ENCODE results near the gene TRIM52.
"Not testable (repeated sequence)": the region's sequence is repeated elsewhere in the genome, so short reads cannot be mapped to it uniquely, and the experiment has no call there.

The TRIM52 gene

GRCh38 chr5:181212934-181213333, 48.0 kb downstream of the TRIM52 start:
- DNase-seq (ENCODE audit: low spot score) = no peak

- DNase-seq (ENCODE audit: low spot score) = no peak
Measured at GRCh38 chr5:181212080-181212479, 48.9 kb downstream of the TRIM52 start.

- no peak for DNase-seq (ENCODE audit: low spot score)
Measured at GRCh38 chr5:181211208-181211607, 49.7 kb downstream of the TRIM52 start.

- DNase-seq (ENCODE audit: low spot score) = not testable (repeated sequence)
Measured at GRCh38 chr5:181210698-181211097, 50.2 kb downstream of the TRIM52 start.

- DNase-seq (ENCODE audit: low spot score) = not testable (repeated sequence)
Measured at GRCh38 chr5:181210148-181210547, 50.8 kb downstream of the TRIM52 start.

- not testable (repeated sequence) for DNase-seq (ENCODE audit: low spot score)
Measured at GRCh38 chr5:181209006-181209405, 51.9 kb downstream of the TRIM52 start.

GRCh38 chr5:181207960-181208253, 53.0 kb downstream of the TRIM52 start:
- no peak for DNase-seq (ENCODE audit: low spot score)

- peak; percentile 85 for DNase-seq (ENCODE audit: low spot score)
Measured at GRCh38 chr5:181207214-181207959, 53.6 kb downstream of the TRIM52 start.

GRCh38 chr5:181205761-181206649, 54.9 kb downstream of the TRIM52 start:
- no peak for DNase-seq (ENCODE audit: low spot score)
